ENCODE results near the gene ASB12.
A peak's percentile ranks its signal among the peaks of the same experiment; 100 is the strongest.
"Not testable (repeated sequence)": the region's sequence is repeated elsewhere in the genome, so short reads cannot be mapped to it uniquely, and the experiment has no call there.

The ASB12 gene

GRCh38 chrX:64230123-64230970 is at the start of gene ASB12:
Gene ASB12, minus strand, starts transcription at chrX:64230607. Its CDS starts 4,957 bp downstream, at chrX:64225650.
- no peak for DNase-seq

GRCh38 chrX:64265265-64265664 is 34.9 kb upstream of the ASB12 start:
- no peak for DNase-seq

GRCh38 chrX:64229154-64229553 is 1.3 kb downstream of the ASB12 start:
- DNase-seq, result no peak

GRCh38 chrX:64218023-64218422 is 12.4 kb downstream of the ASB12 start:
- DNase-seq, result no peak

GRCh38 chrX:64213989-64214388 is 16.4 kb downstream of the ASB12 start:
- DNase-seq, result not testable (repeated sequence)

- DNase-seq, result no peak
These were observed 23.7 kb downstream of the ASB12 start for GRCh38 chrX:64206556-64207162.

GRCh38 chrX:64205735-64206501 is 24.5 kb downstream of the ASB12 start:
- peak; percentile 89 for DNase-seq

- no peak for DNase-seq
These were observed 25.0 kb downstream of the ASB12 start, which contains the start of gene AMER1 for GRCh38 chrX:64205441-64205734. Gene AMER1, minus strand, starts transcription at chrX:64205708. Its CDS starts 12,422 bp downstream, at chrX:64193286.

- DNase-seq, result no peak
These were observed 25.5 kb downstream of the ASB12 start for GRCh38 chrX:64204701-64205440.

GRCh38 chrX:64204252-64204651 is 26.2 kb downstream of the ASB12 start:
- DNase-seq, result no peak

- DNase-seq, result no peak
These were observed 27.5 kb downstream of the ASB12 start for GRCh38 chrX:64202808-64203325.

- DNase-seq, result no peak
These were observed 32.4 kb downstream of the ASB12 start for GRCh38 chrX:64198036-64198435.

- no peak for DNase-seq
These were observed 33.8 kb downstream of the ASB12 start for GRCh38 chrX:64196606-64197005.

GRCh38 chrX:64195862-64196261 is 34.5 kb downstream of the ASB12 start:
- DNase-seq, result no peak

GRCh38 chrX:64192673-64193072 is 37.7 kb downstream of the ASB12 start:
- no peak for DNase-seq

- DNase-seq, result no peak
These were observed 38.4 kb downstream of the ASB12 start for GRCh38 chrX:64192040-64192439.

GRCh38 chrX:64191281-64192010 is 39.0 kb downstream of the ASB12 start:
- DNase-seq, result no peak

- DNase-seq, result no peak
These were observed 40.2 kb downstream of the ASB12 start for GRCh38 chrX:64190136-64190740.

GRCh38 chrX:64188901-64189300 is 41.5 kb downstream of the ASB12 start:
- no peak for DNase-seq

- DNase-seq, result no peak
These were observed 42.7 kb downstream of the ASB12 start for GRCh38 chrX:64187762-64188150.

GRCh38 chrX:64186974-64187761 is 43.2 kb downstream of the ASB12 start:
- no peak for DNase-seq

All from CD4-positive, alpha-beta T cell treated with Interferon gamma for 1 hour (primary cell).